Renal cortical epithelial cell (primary cell): ENCODE measurements around the gene KRTAP9-2. TPM values are rescaled to one million over a fixed set of nuclear protein-coding genes. Genes with fewer than 3 reads are reported as not detected.
"Not testable (repeated sequence)": the region's sequence is repeated elsewhere in the genome, so short reads cannot be mapped to it uniquely, and the experiment has no call there.

Experiments
- DNase-seq: peaks from one replicate; pipeline ENCODE4 v3.0.0-alpha.2; 2011; ENCODE audit warnings: low read depth
- total RNA-seq: library from RNA; depleted of rRNA; stranded (reverse); fragments of >200 nt; gene quantifications from 2 replicates; pipeline ENCODE4 v1.2.3, GENCODE V29; 2014

KRTAP9-2 gene, protein sequence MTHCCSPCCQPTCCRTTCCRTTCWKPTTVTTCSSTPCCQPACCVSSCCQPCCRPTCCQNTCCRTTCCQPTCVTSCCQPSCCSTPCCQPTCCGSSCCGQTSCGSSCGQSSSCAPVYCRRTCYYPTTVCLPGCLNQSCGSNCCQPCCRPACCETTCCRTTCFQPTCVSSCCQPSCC
- not detected in 2 replicates for total RNA-seq

GRCh38 chr17:41226598-41227095 is at the start of gene KRTAP9-2:
TSS of gene KRTAP9-2 (plus strand) at chr17:41226648. CDS start at chr17:41226655, 7 bp downstream.
- not testable (repeated sequence) for DNase-seq

- no peak for DNase-seq
These were observed 49.6 kb upstream of the KRTAP9-2 start for GRCh38 chr17:41176744-41177387.

DNA sequence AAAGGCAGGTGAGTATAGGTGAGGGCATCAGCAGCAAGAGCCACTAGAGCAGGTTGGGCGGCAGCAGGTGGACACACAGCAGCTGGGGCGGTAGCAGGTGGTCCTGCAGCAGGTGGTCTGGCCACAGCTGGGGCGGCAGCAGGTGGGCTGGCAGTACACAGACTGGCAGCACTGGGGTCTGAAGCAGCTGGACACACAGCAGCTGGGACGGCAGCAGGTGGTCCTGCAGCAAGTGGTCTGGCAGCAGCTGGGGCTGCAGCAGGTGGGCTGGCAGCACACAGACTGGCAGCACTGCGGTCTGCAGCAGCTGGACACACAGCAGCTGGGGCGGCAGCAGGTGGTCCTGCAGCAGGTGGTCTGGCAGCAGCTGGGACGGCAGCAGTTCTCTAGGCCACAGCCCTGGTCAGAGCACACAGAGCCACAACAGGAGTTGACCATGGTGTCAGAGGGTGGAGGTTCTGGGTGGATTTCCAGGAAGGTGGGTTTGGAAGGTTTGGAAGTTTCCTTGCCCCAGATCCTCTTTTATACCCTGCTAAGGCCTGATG is 48.6 kb upstream of the KRTAP9-2 start, which contains the start of gene KRTAP4-2:
KRTAP4-2 (minus strand) TSS at position 495 of the 545 bp plus-strand sequence; CDS start at position 438, 57 bp downstream.
- DNase-seq, result no peak

GRCh38 chr17:41178341-41178740 is 48.1 kb upstream of the KRTAP9-2 start:
- DNase-seq, result peak; percentile 70

DNA sequence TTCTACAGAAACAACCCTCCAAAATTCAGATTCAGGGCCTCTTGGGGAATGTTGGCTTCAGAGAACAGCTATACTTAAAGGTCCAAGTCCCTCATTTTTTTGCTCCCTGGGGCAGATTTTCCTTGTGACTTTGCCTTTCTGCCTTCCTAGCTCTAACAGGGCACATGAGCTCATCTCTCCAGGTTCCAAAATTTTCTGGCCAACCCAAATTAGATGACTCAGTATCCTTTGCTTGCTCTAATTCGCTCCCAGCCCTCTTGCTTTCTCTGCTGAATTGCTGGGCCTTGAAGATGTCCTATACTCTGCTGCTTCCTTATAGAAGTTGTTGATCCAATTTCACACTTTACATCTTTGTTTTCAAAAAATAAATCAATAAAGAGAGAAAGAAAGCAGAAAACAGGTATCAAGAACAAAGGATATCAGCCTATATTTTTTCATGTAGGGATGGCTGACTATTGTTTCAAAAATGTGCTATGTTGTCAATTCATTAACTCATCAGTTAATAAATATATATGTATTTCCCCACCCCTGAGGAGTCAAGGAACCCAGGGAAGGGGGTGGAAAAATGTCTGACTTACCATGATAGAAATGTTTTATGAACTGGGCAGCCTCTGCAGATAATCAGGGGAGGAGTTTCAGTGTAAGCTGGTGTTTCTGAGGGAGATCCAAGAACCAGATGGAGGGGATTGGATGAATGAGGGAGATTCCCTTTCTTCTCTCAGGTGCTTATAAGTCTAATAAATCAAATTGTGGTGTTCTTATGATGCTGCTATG is 47.4 kb upstream of the KRTAP9-2 start:
- peak; percentile 15 for DNase-seq

DNA sequence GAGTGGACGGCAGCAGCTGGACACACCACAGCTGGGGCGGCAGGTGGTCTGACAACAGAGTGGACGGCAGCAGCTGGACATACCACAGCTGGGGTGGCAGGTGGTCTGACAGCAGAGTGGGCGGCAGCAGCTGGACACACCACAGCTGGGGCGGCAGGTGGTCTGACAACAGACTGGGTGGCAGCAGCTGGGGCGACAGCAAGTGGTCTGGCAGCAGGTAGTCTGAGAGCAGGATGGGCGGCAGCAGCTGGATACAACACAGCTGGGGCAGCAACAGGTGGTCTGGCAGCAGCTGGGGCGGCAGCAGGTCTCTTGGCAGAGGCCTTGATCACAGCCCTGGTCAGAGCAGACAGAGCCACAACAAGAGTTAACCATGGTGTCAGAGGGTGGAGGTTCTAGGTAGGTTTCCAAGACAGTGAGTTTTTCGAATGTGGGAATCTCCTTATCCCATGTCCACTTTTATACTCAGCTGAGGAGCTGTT is 41.9 kb upstream of the KRTAP9-2 start, which contains the start of gene KRTAP4-1:
KRTAP4-1 (minus strand) TSS at position 432 of the 482 bp plus-strand sequence; CDS start at position 375, 57 bp downstream.
- DNase-seq, result no peak

DNA sequence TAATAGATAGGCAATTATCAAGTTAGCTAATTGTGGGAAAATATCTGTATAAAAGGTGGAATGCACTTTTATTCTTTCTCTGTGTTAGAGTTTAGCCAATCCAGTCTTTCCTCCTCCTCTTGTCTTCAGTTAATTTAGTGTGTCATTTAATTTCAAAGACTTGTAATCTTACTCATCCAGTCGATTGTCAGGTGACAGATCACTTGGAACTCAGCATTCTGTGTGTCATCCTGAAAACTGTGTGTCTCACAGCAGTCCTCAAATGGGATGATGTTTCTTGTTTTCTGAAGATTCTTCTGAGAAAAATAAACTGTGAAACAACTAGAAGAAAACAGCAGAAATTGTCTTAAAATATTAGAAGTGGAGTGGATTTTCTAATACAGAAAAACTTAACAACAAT is 41.4 kb upstream of the KRTAP9-2 start:
- no peak for DNase-seq

DNA sequence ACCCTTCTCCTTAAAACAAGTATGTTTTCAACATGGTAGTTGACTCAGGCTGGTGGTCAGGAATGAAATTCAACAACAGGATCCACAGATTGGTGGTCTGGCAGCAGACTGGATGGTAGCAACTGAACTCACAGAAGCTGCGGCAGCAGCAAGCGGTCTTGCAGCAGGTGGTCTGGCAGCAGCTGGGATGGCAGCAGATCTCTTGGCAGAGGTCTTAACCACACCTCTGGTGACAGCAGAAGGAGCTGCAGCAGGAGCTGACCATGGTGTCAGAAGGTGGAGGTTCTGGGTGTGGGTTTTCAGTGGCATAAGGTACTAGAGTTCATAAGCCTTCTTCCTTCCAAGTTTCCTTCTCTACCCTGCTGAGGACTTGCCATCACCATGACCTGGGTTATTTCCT is 39.6 kb upstream of the KRTAP9-2 start:
- no peak for DNase-seq

DNA sequence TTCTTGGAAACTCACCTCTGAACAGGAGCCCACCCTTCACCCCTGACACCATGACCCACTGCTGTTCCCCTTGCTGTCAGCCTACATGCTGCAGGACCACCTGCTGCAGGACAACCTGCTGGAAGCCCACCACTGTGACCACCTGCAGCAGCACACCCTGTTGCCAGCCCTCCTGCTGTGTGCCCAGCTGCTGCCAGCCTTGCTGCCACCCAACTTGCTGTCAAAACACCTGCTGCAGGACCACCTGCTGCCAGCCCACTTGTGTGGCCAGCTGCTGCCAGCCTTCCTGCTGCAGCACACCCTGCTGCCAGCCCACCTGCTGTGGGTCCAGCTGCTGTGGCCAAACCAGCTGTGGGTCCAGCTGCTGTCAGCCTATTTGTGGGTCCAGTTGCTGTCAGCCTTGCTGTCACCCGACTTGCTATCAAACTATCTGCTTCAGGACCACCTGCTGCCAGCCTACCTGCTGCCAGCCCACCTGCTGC is 36.6 kb upstream of the KRTAP9-2 start, which contains the start of gene KRTAP9-1:
KRTAP9-1 (plus strand) TSS at position 51 of the 482 bp plus-strand sequence; CDS start at position 51, 0 bp downstream.
- DNase-seq, result not testable (repeated sequence)

GRCh38 chr17:41190328-41190727 is 36.1 kb upstream of the KRTAP9-2 start:
- no peak for DNase-seq

- no peak for DNase-seq
These were observed 30.4 kb upstream of the KRTAP9-2 start for GRCh38 chr17:41196068-41196467.

DNA sequence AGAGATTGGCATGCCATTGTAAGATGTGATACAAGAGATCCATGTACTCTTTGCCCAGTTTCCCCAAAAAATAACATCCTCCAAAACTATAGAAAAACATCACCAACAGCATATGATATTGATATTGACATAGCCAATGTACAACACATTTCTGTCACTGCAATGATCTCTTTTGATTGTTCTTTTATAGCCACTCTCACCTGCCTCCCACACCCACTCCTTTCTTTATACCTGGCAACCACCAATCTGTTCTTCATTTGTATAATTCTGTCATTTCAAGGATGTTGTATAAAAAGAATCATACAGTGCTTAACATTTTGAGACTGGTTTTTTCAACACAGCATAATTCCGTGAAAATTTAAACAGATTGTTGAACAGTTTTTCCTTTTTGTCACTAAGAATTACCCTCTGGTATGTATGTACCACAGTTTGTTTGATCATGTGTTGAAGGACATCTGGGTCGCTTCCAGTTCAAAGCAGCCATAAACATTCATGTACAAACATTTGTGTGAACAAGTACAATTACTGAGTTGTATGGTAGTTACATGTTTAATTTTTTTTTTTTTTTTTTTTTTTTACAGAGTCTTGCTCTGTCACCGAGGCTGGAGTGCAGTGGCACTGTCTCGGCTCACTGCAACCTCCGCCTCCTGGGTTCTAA is 26.9 kb upstream of the KRTAP9-2 start:
- no peak for DNase-seq

- peak; percentile 57 for DNase-seq
These were observed 14.5 kb upstream of the KRTAP9-2 start for GRCh38 chr17:41211845-41212466.

GRCh38 chr17:41212524-41213169 is 13.8 kb upstream of the KRTAP9-2 start:
- DNase-seq, result no peak

DNA sequence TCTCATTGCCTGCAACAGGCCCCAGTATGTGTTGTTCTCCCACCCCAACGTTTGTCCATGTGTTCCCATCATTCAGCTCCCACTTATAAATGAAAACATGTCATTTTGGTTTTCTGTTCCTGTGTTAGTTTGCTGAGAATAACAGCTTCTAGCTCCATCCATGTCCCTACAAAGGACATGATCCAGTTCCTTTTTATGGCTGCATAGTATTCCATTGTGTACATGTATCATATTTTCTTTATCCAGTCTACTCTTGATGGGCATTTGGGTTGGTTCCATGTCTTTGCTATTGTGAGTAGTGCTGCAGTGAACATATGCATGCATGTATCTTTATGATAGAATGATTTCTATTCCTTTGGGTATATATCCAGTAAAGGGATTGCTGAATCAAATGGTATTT is 10.8 kb upstream of the KRTAP9-2 start:
- DNase-seq, result no peak

DNA sequence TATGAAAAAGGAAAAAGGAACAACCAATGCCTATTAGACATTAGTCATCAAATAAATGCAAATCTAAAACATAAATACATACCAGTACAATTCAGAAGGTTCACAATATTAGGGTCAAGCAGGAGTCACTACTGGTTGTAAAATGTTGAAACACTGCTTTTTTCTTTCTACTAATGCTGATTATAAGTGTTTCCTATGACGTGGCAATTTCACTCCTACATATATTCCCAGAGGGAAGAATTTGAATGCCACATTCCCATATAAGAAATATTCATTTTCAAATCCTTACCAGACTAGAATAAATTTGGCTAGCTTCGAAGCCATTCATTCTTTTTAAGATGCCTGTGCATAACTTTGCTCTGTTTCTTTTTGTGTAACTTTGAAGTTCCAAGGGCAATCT is 2.6 kb upstream of the KRTAP9-2 start:
- peak; percentile 1 for DNase-seq

GRCh38 chr17:41226051-41226450 is 397 bp upstream of the KRTAP9-2 start:
- no peak for DNase-seq

DNA sequence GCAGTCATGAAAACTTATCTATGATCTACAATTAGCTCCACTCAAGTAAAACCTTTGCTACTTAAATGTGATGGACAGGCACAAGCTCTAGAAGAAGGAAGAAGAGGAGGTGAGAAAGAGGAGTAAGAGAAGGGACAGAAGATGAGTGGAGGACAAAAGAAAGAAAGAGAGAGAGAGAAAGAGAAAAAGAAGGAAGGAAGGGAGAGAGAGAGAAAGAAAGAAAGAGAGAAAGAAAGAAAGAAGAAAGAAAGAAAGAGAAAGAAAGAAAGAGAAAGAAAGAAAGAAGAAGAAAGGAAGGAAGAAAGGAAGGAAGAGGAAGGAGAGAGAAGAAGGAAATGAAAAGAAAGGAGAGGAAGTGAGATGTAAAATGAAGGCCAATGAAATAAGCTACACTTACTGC is 3.6 kb downstream of the KRTAP9-2 start:
- no peak for DNase-seq

DNA sequence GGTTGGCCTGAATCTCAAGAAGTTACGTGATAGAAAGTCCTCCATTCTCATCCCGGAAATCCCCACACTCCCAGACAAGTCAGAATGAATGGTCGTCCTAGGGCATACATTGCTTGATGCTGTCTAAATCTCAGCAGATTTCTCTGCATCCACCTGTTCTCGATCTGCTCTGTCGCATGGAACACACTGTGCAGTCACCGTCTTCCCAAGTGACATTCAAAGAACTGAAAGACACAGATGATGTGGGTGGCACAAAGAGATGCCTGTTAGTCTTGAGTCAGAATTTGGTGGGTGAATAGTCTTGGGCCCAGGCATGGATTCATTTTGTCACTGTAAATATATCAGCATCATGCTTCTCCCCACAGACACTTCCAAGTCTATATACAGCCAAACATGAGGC is 5.3 kb downstream of the KRTAP9-2 start:
- DNase-seq, result no peak
